Thymus (tissue), 11 donors: ENCODE data around the gene FAN1. TPM values are rescaled to one million over a fixed set of nuclear protein-coding genes. Genes with fewer than 3 reads are reported as not detected.

Experiments
- DNase-seq, 9 donors: peaks; one replicate each; pipeline ENCODE4 v3.0.0-alpha.2; 2013; ENCODE audit warnings: low spot score in 9 of 9, low read depth in 6 of 9, missing footprints in 1 of 9
- H3K27ac ChIP-seq, 2 donors: one replicate each; pipeline ENCODE4 v1.5.1; 2013; ENCODE audit warnings: control low read depth in 1 of 2, low read depth in 1 of 2, low read length in 1 of 2, mild to moderate bottlenecking in 1 of 2, moderate library complexity in 1 of 2
- H3K27me3 ChIP-seq, 2 donors: one replicate each; pipeline ENCODE4 v1.5.1; 2013; ENCODE audit warnings: low read length in 1 of 2; ENCODE audit not compliant: control insufficient read depth in 2 of 2, insufficient read depth in 1 of 2
- H3K36me3 ChIP-seq, 2 donors: one replicate each; pipeline ENCODE4 v1.5.1; 2013; ENCODE audit warnings: low read length in 1 of 2, mild to moderate bottlenecking in 1 of 2, moderate library complexity in 1 of 2; ENCODE audit not compliant: control insufficient read depth in 2 of 2, insufficient read depth in 2 of 2
- H3K4me1 ChIP-seq, 2 donors: one replicate each; pipeline ENCODE4 v1.5.1; 2013; ENCODE audit warnings: low read length in 2 of 2; ENCODE audit not compliant: control insufficient read depth in 2 of 2, insufficient read depth in 2 of 2
- H3K4me3 ChIP-seq, 2 donors: one replicate each; pipeline ENCODE4 v1.5.1; 2013; ENCODE audit warnings: low read length in 2 of 2, control low read depth in 1 of 2, mild to moderate bottlenecking in 1 of 2
- H3K9me3 ChIP-seq, 2 donors: one replicate each; pipeline ENCODE4 v1.5.1; 2013; ENCODE audit warnings: low read length in 1 of 2, mild to moderate bottlenecking in 1 of 2; ENCODE audit not compliant: control insufficient read depth in 2 of 2, insufficient read depth in 1 of 2
- WGBS: extraction: QIAGEN DNeasy Blood & Tissue Kit; methylation state at CpG from one replicate; pipeline ENCODE4 v1.1.7; 2013; 5-methylcytosine and 5-hydroxymethylcytosine counted together
- polyA plus RNA-seq: library from polyadenylated mRNA; stranded (reverse); fragments of 200-250 nt; gene quantifications from one replicate; pipeline ENCODE4 v1.2.3, GENCODE V29; 2013
- total RNA-seq: library from RNA; stranded (reverse); fragments of 120-200 nt; gene quantifications from one replicate; pipeline ENCODE4 v1.2.4, GENCODE V29; 2013
- donor health status: healthy.

FAN1 gene
- total and polyA plus RNA-seq, 2 donors, result 14.6 to 17.9 TPM

DNA sequence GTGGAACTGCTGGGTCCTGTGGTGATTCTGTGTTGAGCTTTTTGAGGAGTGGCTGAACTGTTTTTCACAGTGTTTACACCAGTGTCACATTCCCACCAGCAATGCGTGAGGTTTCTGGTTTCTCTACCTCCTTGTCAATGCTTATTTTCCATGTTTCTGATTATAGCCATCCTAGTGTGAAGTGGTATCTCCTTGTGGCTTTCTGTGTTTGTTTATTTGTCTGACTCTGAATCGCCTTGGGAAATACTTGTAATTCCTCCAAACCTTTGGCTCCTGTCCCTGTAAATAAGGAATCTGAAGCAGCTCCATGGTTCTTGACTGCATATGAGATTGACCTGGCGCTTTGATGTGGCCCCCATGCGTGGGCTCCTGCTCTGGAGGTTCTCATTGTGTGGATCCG is 20.6 kb downstream of the FAN1 start:
- no peak for DNase-seq
- 95% methylated on average over 5 of the region's 5 CpGs for WGBS
- H3K36me3 ChIP-seq, result peaks cover 65 to 75% of the 10 kb centered on the region in 2 donors
- H3K27ac ChIP-seq, result no peak overlapping the region
- H3K9me3 ChIP-seq, result no peaks in the 10 kb centered on the region
- H3K4me3 ChIP-seq, result no peak overlapping the region
- no peaks in the 10 kb centered on the region for H3K4me1 ChIP-seq
- no peaks in the 10 kb centered on the region for H3K27me3 ChIP-seq

GRCh38 chr15:30925686-30926085 is 22.0 kb downstream of the FAN1 start:
- Histone ChIP-seq H3K27ac (no peak overlapping the region), H3K36me3 (peaks cover 69 to 79% of the 10 kb centered on the region in 2 donors), H3K4me3 (no peak overlapping the region), H3K27me3 (no peaks in the 10 kb centered on the region), H3K9me3 (no peaks in the 10 kb centered on the region), H3K4me1 (no peaks in the 10 kb centered on the region)
- no peak for DNase-seq
- WGBS, result 99% methylated on average over 9 of the region's 9 CpGs

DNA sequence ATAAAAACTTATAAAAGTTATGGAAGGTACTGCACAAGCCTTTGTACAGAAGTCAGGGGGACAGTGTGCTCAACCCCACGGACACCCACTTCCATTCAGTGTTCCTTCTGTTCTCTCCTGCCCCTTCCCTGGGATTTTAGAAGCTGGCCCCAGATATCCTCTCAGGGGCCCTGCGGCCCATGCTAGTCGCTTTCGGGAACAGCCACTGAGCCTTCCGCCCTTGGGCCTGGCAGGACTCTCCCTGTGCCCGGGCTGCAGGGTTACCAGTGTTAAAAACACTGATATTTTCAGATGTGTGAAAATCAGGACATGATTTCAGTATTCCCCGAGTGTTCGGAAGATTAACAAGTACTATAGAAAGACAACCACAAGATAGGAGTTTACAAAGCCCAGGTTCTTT is 22.4 kb downstream of the FAN1 start:
- Histone ChIP-seq H3K27me3 (no peaks in the 10 kb centered on the region), H3K36me3 (peaks cover 67 to 76% of the 10 kb centered on the region in 2 donors), H3K4me3 (no peak overlapping the region), H3K9me3 (no peaks in the 10 kb centered on the region), H3K27ac (no peak overlapping the region), H3K4me1 (no peaks in the 10 kb centered on the region)
- no peak for DNase-seq
- over 99% methylated on average over 8 of the region's 8 CpGs for WGBS

GRCh38 chr15:30927148-30927761 is 23.5 kb downstream of the FAN1 start:
- no peaks in the 10 kb centered on the region for H3K27me3 ChIP-seq
- no peaks in the 10 kb centered on the region for H3K9me3 ChIP-seq
- no peak overlapping the region for H3K4me3 ChIP-seq
- H3K36me3 ChIP-seq, result peaks cover 60 to 72% of the 10 kb centered on the region in 2 donors
- WGBS, result 96% methylated on average over 7 of the region's 7 CpGs
- H3K27ac ChIP-seq, result no peak overlapping the region
- DNase-seq, result no peak
- no peaks in the 10 kb centered on the region for H3K4me1 ChIP-seq

DNA sequence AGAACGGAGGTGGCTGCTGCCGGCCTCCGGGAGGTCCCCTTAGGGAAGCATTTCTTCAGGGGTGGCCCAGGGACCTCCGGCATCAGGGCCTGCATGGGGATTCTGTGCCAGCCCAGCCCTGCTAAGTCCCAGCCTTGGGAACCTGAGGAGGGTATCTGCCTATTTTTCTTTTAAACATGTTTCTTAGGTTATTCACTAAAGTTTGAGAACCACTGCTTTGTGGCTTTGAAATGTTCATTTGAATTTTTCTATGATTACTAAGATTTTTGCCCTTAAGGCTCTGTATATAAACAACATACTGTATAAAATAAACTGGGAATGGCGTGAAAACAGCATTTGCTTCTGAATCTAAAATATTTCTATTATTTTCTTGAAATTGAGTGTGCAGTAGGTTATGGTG is 24.4 kb downstream of the FAN1 start:
- Histone ChIP-seq H3K27ac (no peak overlapping the region), H3K4me1 (no peaks in the 10 kb centered on the region), H3K36me3 (peaks cover 53 to 64% of the 10 kb centered on the region in 2 donors), H3K27me3 (no peaks in the 10 kb centered on the region), H3K4me3 (no peak overlapping the region), H3K9me3 (no peaks in the 10 kb centered on the region)
- no peak for DNase-seq
- 97% methylated on average over 5 of the region's 5 CpGs for WGBS

- Histone ChIP-seq H3K36me3 (peaks cover 46 to 56% of the 10 kb centered on the region in 2 donors), H3K9me3 (no peaks in the 10 kb centered on the region), H3K4me3 (no peak overlapping the region), H3K27ac (no peak overlapping the region), H3K4me1 (no peaks in the 10 kb centered on the region), H3K27me3 (no peaks in the 10 kb centered on the region)
- WGBS, result 97% methylated on average over 10 of the region's 10 CpGs
- DNase-seq, result no peak
Observed at GRCh38 chr15:30929064-30929669, 25.5 kb downstream of the FAN1 start.

GRCh38 chr15:30929982-30930381 is 26.3 kb downstream of the FAN1 start:
- no peak overlapping the region for H3K27ac ChIP-seq
- H3K4me1 ChIP-seq, result no peaks in the 10 kb centered on the region
- 99% methylated on average over 4 of the region's 4 CpGs for WGBS
- H3K36me3 ChIP-seq, result peaks cover 44 to 48% of the 10 kb centered on the region in 2 donors
- no peak for DNase-seq
- H3K27me3 ChIP-seq, result no peaks in the 10 kb centered on the region
- H3K4me3 ChIP-seq, result no peak overlapping the region
- no peaks in the 10 kb centered on the region for H3K9me3 ChIP-seq

- Histone ChIP-seq H3K27me3 (no peaks in the 10 kb centered on the region), H3K27ac (no peak overlapping the region), H3K4me3 (no peak overlapping the region), H3K36me3 (peaks cover 43 to 44% of the 10 kb centered on the region in 2 donors), H3K9me3 (no peaks in the 10 kb centered on the region), H3K4me1 (no peaks in the 10 kb centered on the region)
- no peak for DNase-seq
- over 99% methylated on average over 8 of the region's 8 CpGs for WGBS
Observed at GRCh38 chr15:30930422-30930821, 26.7 kb downstream of the FAN1 start.

GRCh38 chr15:30933293-30933692 is 29.6 kb downstream of the FAN1 start:
- H3K27ac ChIP-seq, result no peak overlapping the region
- peaks cover 24 to 42% of the 10 kb centered on the region in 2 donors for H3K36me3 ChIP-seq
- DNase-seq, result no peak
- no peaks in the 10 kb centered on the region for H3K9me3 ChIP-seq
- H3K4me3 ChIP-seq, result no peak overlapping the region
- H3K27me3 ChIP-seq, result no peaks in the 10 kb centered on the region
- H3K4me1 ChIP-seq, result no peaks in the 10 kb centered on the region
